Hypothalamus (tissue), 51 donors: ENCODE results near the gene MOB2.
"Not testable (repeated sequence)": the region's sequence is repeated elsewhere in the genome, so short reads cannot be mapped to it uniquely, and the experiment has no call there.

Experiments
- DNase-seq, 51 donors: peaks; one replicate each; lab custom pipeline; 2025; lab: John Stamatoyannopoulos, UW

The MOB2 gene

GRCh38 chr11:1428762-1429316 is 57.7 kb downstream of the MOB2 start:
- DNase-seq = no peak

GRCh38 chr11:1425439-1425838 is 61.1 kb downstream of the MOB2 start:
- DNase-seq = no peak

GRCh38 chr11:1425006-1425405 is 61.6 kb downstream of the MOB2 start:
- DNase-seq = no peak

- not testable (repeated sequence) for DNase-seq
Observed at GRCh38 chr11:1423406-1423805, 63.2 kb downstream of the MOB2 start.

GRCh38 chr11:1422981-1423380 is 63.6 kb downstream of the MOB2 start:
- no peak for DNase-seq

GRCh38 chr11:1422481-1422880 is 64.1 kb downstream of the MOB2 start:
- no peak for DNase-seq

- peak in 3 of 51 donors; percentile 33 to 45 (median 44) for DNase-seq
Observed at GRCh38 chr11:1421291-1421690, 65.3 kb downstream of the MOB2 start.

GRCh38 chr11:1419811-1420210 is 66.8 kb downstream of the MOB2 start:
- peak in 3 of 51 donors; percentile 13 to 43 (median 41) for DNase-seq
